NOMO-1 treated with DMSO at 0.1 percent for 48 hours (cell line): ENCODE results near the gene AKR7A3.
"Not testable (repeated sequence)": the region's sequence is repeated elsewhere in the genome, so short reads cannot be mapped to it uniquely, and the experiment has no call there.

Source experiments
- DNase-seq: peaks from one replicate; lab custom pipeline; 2025; ENCODE audit not compliant: unreplicated experiment; lab: John Stamatoyannopoulos, UW

Gene AKR7A3

DNA sequence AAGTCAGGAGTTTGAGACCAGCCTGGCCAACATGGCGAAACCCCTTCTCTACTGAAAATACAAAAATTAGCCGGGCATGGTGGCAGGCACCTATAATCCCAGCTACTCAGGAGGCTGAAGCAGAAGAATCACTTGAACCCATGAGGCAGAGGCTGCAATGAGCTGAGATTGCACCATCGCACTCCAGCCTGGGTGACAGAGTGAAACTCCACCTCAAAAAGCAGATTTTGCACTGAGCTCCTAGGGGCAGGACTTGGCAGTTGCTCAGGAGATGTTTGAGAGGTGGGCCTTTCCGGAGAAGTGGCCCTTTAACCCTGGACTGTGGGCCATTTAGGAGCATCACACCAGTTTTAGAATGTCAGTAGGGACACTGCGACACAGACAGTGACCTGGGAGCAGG, 32.3 kb downstream of the AKR7A3 start:
- not testable (repeated sequence) for DNase-seq

- DNase-seq = no peak
Observed at GRCh38 chr1:19255288-19255687, 33.3 kb downstream of the AKR7A3 start.

- no peak for DNase-seq
Observed at GRCh38 chr1:19254416-19254815, 34.2 kb downstream of the AKR7A3 start.

DNA sequence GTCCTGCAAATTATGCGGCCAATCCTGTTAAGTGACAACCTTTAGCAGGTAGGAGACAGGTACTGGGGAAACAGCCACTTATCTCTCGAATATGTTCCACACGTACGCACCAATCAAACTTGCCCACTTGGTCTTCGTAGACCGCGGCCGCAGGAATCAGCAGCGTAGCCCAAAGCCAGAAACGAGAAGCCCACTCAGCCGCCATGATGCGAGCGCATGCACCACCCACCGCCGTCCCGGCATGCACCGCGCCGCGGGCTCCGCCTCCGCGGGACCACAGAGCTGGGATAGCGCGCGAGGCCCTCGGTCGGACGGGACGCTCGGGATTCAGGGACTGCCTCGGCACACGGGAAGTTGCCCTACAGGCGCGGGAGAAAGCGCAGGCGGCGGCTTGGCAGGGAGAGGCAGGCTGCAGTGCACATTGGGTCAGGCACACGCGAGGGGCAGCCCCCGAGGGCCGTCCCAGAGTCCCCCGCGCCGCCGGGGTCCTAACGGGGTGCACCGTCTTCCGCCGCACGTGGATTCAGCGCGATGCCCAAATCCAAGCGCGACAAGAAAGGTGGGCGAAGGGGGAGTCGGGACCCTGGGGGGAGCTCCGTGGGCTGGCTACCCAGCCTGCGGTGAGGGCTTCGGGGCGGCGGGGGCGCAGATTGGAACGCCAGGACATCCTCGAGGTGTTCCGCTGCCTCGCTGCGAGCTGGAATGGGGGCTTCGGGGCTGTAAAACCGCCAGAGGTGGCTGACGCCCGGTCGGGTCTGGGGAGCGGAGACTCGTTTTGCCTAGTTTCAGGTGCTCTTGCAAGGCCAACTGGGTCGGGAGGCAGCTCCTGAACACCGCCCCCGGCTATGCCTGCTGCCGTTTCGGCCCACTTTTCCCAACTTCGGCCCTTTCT, 37.0 kb downstream of the AKR7A3 start, which contains the start of the genes EMC1 and MRTO4:
TSS of gene EMC1 (minus strand) at position 220 of the 892 bp plus-strand sequence. CDS start at position 205, 15 bp downstream.
TSS of gene MRTO4 (plus strand) at position 501 of the 892 bp plus-strand sequence. CDS start at position 532, 31 bp downstream.
- DNase-seq = peak; percentile 77

- DNase-seq = no peak
Observed at GRCh38 chr1:19250629-19251304, 37.8 kb downstream of the AKR7A3 start.

DNA sequence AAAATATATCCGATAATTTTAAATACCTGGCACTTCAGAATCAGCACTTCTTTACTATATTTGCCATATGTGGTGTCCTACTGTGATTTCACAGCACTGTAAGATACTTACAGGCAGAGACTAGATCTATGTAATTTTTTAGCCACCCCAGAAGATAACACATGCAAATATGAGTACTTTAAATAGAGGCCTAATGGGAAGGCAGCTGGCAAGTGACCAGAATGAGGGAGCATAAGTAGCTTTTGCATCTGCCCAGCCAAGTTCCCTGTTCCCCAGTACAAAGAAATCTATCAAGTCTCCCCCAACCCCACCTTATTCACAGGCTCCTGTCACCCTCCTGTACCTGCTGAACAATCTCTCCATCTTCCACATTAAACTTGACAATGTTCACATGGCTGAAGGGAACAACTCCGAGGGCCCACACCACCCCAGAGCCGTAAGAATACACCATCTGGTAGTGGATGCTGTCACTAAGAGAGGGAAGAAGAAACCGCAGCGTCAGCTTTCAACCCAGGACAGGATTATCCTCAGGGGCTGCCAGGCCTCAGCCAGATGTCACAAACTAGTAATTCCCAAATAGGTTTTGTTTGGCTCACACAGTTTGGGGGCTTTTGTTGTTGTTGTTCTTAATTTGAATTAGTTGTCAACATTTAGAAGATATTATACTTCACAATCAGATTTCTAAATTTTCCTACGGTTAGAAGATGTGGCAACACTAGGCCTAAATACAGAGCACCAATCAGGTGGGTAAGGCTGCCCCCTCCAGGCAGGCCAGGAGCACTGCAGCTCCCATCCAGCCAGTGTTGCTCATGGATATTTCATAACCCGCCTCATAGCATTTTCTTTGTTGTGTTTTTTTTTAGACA, 47.7 kb downstream of the AKR7A3 start:
- peak; percentile 76 for DNase-seq

- no peak for DNase-seq
Observed at GRCh38 chr1:19239876-19240275, 48.7 kb downstream of the AKR7A3 start.

DNA sequence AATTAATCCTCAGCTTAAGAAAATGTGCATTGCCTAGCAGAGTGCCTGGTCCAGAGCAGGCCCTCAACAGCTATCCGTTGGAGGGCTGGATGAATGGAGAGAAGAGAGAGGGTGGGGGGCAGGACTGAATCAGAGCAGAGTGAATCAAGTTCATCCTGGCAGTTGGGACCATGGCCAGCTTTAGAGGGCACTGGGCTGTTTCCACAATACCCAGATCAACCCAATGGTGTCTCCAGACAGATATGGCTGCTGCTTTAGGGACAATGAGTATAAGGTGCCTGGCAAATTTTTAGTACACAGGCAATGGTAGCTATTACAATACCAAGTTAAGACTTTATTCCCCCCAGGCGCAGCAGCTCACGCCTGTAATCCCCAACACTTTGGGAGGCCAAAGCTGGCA, 54.3 kb downstream of the AKR7A3 start:
- no peak for DNase-seq
